Stimulated activated CD8-positive, alpha-beta memory T cell treated with anti-CD3 and anti-CD28 coated beads, Interleukin-2, amount 100 ng/mL, for 1 hour (primary cell): ENCODE measurements around the gene USP7.
"Not testable (repeated sequence)": the region's sequence is repeated elsewhere in the genome, so short reads cannot be mapped to it uniquely, and the experiment has no call there.

Source experiments
- DNase-seq, 2 donors: peaks; one replicate each; pipeline ENCODE4 v3.0.0-alpha.2; 2020; ENCODE audit warnings: low read depth in 2 of 2

USP7 gene

GRCh38 chr16:8972843-8973586 lies 9.3 kb upstream of the USP7 start:
- no peak for DNase-seq

- no peak for DNase-seq
Measured at GRCh38 chr16:8971416-8971815, 7.7 kb upstream of the USP7 start.

DNA sequence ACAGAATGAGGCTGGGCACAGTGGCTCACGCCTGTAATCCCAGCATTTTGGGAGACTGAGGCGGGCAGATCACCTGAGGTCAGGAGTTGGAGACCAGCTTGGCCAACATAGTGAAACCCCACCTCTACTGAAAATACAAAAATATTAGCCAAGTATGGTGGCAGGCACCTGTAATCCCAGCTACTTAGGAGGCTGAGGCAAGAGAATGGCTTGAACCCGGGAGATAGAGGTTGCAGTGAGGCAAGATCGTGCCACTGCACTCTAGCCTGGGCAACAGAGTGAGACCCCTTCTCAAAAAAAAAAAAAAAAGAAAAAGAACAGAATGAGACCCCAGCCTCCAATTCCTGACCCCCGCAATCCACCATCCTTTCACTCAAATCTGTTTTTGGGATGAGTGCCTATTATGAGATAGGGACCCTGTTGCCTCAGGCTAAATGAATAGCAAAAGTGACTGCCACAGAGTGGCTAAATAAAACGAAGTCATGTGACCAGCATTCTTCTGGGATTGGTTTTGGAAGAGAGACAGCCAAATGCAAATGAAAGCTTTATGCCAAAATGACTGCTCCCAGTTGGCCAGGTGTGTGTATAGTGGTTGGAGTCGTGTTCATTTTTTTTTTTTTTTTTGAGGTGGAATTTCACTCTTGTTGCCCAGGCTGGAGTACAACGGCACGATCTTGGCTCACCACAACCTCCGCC lies 5.6 kb upstream of the USP7 start:
- not testable (repeated sequence) for DNase-seq

GRCh38 chr16:8968054-8968453 lies 4.3 kb upstream of the USP7 start:
- DNase-seq, result not testable (repeated sequence)

DNA sequence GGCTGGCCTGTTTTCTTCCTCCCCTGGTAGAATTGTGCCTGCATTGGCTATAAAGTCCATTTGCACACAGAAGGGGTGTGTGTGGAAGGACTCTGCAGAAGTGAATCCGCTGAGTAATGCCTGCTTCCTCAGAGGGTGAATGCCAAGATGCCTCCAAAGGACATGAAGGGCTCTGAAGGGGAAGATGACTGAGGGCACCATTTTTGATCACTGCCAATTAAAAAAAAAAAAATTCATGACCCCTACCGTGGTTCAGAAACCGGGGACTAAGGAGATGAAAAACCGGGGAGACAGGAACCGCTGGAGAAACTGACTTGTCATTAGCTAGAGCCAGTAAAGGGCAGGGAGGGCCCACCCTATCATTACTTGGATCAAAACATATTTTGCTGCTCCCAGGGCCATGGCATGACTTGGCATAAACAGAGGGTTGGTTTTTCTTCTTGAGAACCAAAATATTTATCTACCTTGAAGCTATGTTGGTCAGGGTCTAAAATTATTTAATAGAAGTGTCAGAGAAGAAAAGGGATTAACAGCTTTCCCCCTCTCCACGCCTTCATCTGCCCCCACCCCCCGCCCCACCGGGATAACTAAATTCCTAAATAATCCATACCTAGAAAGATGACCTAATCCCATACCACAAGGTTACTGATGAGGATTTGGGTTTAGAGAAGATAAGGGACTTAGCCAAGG lies 3.6 kb upstream of the USP7 start:
- DNase-seq, result no peak

- no peak for DNase-seq
Measured at GRCh38 chr16:8966817-8967131, 3.1 kb upstream of the USP7 start.

GRCh38 chr16:8964462-8964861 lies 756 bp upstream of the USP7 start:
- no peak for DNase-seq

DNA sequence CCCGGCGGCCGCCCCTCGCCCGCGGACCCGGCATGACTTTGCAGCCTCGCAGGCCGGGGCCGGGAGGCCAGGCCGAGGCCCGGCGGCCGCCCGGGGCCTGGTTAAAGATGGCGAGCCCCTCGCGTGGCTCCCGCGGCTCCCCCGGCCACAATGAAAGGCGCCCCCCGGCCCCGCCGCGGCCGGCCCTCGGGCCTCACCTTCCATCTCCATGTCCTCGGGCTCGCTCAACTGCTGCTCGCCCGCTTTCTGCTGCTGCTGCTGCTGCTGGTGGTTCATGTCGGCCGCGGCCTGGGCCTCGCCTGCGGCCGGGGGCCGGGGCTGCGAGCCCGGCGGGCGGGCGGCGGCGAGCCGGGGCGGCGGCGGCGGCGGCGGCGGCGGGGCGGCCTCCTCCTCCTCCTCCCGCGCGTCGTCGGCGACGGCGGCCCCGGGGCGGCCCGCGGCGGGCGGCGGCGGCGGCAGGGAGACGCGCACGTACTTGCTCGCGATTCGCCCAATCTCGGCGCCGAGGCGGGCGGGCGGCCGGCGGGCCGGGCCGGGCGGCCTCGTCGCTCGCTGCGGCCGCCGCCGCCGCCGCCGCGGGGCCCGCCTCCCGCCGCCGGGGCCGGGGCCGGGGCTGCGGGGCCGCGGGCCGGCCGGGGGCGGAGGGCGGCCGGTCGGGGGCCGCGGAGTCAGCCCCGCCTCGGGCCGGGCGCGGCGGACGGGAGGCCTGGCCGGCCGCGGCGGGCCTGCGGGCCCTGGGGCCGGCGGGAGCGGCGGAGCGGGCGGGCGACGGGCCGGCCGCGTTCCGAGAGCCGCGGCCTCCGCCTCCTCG lies 491 bp downstream of the USP7 start:
- DNase-seq, result no peak

GRCh38 chr16:8962393-8963009 lies 1.2 kb downstream of the USP7 start:
- DNase-seq, result peak in 1 of 2 donors; percentile 18

DNA sequence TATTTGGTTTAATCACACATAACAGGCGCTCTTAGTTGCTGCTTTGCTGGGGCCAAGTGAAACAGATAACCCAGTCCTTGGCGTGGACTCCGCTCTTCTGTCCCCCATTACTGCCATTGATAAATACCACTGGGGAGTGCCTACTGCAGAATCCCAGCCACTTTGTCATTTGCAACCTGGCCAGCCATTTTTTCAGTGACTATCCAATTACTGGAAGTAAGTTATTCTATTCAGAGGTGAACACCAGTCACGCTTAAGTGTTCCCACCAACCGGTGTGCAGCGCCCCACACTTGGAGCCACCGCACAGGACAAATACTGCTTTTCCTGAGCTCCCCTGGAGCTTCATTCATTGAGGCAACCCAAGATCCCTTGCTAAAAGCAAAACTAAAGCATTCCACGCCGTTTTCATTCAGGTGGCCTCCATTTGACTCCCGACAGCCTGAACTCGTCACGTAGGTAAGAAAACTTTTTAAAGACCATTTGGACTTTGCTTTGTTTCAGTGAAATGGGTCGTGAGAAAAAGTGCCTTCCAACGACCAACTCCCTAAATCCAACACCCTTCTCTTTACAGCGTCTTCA lies 1.8 kb downstream of the USP7 start:
- no peak for DNase-seq

DNA sequence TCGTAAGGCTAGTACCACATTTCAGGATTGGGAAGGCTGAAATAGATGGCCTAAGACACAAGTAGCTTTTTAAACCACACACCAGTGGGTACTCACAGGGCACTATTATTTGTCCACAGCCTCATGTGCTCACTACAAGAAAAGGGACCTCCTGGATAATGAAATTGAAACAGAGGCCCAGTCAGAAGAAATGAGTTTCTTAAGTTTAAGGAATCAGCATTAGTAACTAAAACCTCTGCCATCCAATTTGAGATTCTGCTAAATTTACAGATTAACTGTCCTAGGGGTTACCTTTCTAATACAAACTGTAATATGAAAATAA lies 3.0 kb downstream of the USP7 start:
- DNase-seq, result no peak

GRCh38 chr16:8959921-8960787 lies 3.6 kb downstream of the USP7 start:
- DNase-seq, result no peak

GRCh38 chr16:8958344-8959167 lies 5.2 kb downstream of the USP7 start:
- DNase-seq, result no peak

DNA sequence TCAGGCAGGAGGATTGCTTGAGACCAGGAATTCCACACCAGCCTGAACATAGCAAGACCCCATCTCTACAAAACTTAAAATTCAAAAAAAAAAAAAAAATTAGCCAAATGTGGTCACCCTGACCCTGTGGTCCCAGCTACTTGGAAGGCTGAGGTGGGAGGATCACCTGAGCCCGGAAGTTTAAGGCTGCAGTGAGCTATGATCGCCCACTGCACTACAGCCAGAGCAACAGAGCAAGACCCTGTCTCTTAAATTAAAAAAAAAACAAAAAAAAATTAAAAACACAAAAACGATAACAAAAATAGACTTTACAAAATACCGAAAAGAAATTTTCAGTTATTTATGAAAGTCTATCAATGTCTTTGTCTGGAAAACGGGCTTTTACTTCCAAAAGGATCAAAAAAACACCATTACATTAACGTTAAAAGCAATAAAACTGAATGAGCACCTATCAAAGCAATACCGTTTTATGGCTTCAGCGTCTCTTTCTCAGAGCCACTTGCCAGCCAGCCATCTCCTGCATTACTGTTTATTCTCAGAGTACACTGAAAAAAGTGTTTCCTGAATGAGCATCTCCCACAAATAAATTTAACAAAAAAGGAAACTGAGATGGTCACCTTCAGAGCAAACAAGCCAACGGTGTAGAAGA lies 6.1 kb downstream of the USP7 start:
- DNase-seq, result no peak

DNA sequence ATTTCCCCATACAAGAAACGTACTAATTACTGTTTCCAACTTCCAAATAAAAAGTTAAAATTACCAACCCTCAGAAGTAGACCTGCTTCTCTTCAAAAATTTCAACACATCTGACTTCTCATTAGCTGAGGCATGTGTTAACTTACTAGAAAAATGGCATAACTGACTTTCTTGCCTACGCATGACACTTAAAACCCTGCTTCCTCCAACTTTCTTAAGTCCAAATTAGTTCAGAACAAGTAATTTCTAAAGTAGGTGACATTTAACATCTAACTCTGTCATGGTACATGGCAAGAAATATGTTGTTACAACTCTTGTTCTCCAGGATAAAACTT lies 6.7 kb downstream of the USP7 start:
- DNase-seq, result no peak

DNA sequence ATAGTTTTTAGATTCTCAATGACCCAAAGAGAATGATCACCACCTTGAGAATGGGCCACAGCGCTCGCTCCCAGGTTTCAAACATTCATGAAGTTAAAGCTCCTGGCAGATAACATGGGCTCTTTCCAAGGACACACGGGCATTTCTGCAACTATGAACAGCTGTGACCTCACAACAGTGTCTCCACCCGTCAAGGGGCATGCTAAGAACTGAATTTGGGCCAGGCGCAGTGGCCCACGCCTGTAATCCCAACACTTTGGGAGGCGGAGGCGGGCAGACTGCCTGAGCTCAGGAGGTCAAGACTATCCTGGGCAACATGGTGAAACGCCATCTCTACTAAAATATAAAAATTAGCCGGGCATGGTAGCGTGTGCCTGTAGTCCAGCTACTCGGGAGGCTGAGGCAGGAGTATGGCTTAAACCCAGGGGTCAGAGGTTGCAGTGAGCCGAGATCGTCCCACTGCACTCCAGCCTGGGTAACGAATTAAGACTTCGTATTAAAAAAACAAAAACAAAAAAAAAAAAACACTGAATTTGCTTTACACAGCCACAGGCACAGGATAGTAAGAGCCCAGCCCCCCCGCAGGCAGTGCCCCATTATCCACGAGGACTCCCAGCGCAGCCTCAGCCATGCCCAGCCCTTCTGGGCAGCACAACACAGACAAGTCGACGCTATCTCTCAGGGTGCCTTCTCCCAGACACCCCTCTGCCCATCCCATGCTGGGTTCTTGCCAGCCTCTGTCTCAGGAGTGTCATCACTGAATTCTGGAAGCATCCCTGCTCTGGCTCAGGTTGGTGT lies 7.2 kb downstream of the USP7 start:
- DNase-seq, result no peak

DNA sequence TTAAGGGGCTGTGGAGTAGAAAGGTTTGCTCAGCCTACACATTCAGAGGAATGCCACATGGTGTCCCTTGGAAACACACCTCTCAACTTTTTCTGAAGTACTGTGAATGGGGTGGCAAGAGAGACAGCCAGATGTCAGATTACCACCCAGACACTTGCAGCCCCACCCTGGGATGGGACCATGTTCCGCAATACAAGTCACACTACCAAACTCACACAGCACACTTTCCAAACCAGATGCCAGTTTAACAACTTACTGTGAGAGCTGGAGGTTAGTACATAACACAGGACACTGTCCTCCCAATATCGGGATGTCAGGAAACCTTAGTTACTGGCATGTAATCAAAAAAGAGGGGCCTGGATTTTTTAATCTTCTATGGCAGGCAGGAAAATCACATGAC lies 7.9 kb downstream of the USP7 start:
- DNase-seq, result no peak

DNA sequence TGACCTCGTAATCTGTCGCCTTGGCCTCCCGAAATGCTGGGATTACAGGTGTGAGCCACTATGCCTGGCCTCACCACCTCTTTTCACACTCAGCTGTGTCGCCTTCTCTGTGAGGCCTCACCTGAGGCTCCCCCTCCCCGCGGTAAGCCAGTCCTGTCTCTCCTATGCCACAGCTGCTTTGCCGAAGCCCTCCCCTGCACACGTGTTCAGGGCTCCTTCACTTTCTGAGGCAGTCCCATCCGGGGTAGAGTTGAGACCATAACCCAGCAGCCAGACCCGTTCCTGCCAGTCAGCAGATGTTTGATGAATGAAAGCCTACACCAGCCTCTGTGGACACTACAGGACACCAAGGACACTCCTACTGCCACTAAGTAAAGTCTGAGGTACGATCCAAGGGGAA lies 10.6 kb downstream of the USP7 start:
- DNase-seq, result no peak
